Heart left ventricle (tissue), 13 donors: ENCODE results near the gene MYOCD.

ENCODE experiments used
- POLR2A ChIP-seq, 2 donors: fragments of 450-650 bp; IDR thresholded peaks; one replicate each; pipeline ENCODE4 v1.6.1; 2017; ENCODE audit warnings: antibody characterized with exemption in 2 of 2, mild to moderate bottlenecking in 2 of 2, moderate library complexity in 2 of 2
- TF ChIP-seq, protein P1 (sequence below), 12 donors: fragments of 200-600 bp; sonication (generic) in 4 of 12; IDR thresholded peaks; one replicate each; pipeline versions ENCODE4 v1.5.0 to v1.8.0; 2018 to 2022; ENCODE audit warnings: antibody characterized with exemption in 12 of 12, mild to moderate bottlenecking in 5 of 12
- donor health status: ischemic (EF 13 %, LVEDD 7.1; RV severe dilation, severe dysfunction).
- donor health status: DM: no; HTN: yes; CAD: no.
- donor health status: DM: no; HTN: no; CAD: no.
- donor health status: ischemic (EF 25% LVEDD 6.9; RV normal size, moderate dysfunction).
- donor health status: ischemic (EF 25% LVEDD 5.7; RV mildly dilated, moderate dysfunction).
- donor health status: ischemic (EF 35%, LVEDD 5.7; RV mildly dilated, moderate dysfunction).
- donor health status: nonischemic (EF 11% LVEDD 7.7; RV severe dilation, severe dysfunction).
- donor health status: DM: yes; HTN: yes; CAD: no.
- donor health status: PGD.
- donor health status: ischemic (EF 29% LVEDD 5.4; RV normal size, mild dysfunction).
- donor health status: nonischemic (EF 23%, LVEDD 6.1; RV moderate dilation, normal function).

DNA sequence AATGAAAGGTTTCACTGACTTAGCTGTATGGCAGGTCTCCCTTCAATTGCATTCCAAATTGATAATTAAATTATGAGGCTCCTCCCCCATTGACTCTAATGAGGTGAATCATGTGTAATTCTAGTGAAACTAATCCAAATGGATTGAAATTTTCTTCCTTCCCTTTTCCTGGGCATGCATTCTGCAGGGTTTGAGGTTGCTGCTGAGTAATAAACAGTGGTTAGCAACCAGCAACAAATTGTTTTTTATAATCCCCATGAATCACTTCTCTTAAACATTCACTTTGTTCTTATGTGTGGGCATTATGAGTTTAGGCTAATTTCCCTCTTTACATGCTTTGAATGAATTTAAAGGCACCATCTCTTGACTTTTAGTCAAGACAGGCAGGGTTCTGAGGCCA is 43.4 kb downstream of the MYOCD start:
- no peak for TF ChIP-seq POLR2A (IDR thresholded peaks at IDR 0.05)
- TF ChIP-seq, protein P1, sequence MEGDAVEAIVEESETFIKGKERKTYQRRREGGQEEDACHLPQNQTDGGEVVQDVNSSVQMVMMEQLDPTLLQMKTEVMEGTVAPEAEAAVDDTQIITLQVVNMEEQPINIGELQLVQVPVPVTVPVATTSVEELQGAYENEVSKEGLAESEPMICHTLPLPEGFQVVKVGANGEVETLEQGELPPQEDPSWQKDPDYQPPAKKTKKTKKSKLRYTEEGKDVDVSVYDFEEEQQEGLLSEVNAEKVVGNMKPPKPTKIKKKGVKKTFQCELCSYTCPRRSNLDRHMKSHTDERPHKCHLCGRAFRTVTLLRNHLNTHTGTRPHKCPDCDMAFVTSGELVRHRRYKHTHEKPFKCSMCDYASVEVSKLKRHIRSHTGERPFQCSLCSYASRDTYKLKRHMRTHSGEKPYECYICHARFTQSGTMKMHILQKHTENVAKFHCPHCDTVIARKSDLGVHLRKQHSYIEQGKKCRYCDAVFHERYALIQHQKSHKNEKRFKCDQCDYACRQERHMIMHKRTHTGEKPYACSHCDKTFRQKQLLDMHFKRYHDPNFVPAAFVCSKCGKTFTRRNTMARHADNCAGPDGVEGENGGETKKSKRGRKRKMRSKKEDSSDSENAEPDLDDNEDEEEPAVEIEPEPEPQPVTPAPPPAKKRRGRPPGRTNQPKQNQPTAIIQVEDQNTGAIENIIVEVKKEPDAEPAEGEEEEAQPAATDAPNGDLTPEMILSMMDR (IDR thresholded peaks at IDR 0.05) = no peak
